ENCODE results near the gene SYNGR1.
"Not testable (repeated sequence)": the region's sequence is repeated elsewhere in the genome, so short reads cannot be mapped to it uniquely, and the experiment has no call there.

The SYNGR1 gene

GRCh38 chr22:39405346-39406085 lies 55.7 kb downstream of the SYNGR1 start:
- peak in 1 of 3 experiments; percentile 37 for DNase-seq (ENCODE audit: low read depth in 3 of 3)

DNA sequence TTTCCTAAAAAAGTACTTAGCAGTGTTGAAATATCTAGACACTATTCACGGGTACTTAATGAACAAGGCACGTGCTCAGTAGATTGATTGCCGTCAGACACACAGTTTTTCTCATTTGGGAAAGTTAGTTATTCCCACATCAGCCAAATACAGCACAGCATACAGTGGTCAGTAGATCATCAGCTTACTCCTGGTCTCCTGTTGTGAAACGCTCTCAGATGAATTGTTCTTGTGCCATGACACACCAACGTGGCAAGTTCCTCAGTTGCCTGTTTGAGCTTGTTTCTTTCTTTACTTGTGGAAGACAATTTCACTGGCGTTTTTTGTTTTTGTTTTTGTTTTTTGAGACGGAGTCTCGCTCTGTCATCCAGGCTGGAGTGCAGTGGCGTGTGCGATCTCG lies 58.4 kb downstream of the SYNGR1 start:
- no peak for DNase-seq (ENCODE audit: low read depth in 3 of 3)

GRCh38 chr22:39408807-39409206 lies 59.0 kb downstream of the SYNGR1 start:
- DNase-seq (ENCODE audit: low read depth in 3 of 3): no peak

DNA sequence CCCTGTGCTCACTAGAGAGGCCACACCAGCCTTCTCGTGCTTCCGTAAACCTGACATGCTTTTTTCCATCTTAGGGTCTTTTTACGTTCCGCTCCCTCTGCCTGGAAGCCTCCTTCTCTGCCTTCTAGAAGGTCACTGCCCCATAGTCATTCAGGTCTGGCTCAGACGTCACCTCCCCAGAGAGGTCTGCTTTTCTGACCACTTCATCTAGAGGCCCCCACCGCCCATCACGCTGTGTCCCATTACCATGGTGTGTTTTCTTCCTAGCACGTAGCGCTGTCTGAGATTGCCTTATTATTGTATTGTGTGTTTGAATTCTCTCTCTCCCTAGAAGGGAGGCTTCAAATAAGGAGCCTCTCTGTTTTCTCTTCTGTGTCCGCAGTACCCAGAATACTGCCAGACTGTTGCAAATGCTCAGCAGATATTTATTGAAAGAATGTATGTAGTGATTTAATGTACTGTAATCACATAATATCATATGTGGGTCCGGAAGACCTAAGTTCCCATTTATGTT lies 59.8 kb downstream of the SYNGR1 start:
- no peak for DNase-seq (ENCODE audit: low read depth in 3 of 3)

DNA sequence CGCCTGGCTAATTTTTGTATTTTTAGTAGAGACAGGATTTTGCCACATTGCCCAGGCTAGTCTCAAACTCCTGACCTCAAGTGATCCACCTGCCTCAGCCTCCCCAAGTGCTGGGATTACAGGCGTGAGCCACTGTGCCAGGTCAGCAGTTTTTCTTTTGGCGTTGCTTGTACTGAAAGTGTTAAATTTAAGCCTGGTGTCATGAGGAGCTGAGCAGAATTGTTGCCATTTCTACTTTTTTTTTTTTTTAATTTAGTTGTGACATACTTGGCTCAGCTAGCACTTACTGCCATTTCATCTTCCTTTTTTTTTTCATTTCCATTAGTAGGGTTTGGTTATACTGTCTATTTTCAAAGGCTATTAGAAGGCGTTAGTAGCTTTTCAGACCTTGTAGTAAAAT lies 60.5 kb downstream of the SYNGR1 start:
- no peak for DNase-seq (ENCODE audit: low read depth in 3 of 3)

- not testable (repeated sequence) for DNase-seq (ENCODE audit: low read depth in 3 of 3)
Measured at GRCh38 chr22:39411828-39412365, 62.1 kb downstream of the SYNGR1 start.

GRCh38 chr22:39413204-39413603 lies 63.4 kb downstream of the SYNGR1 start:
- not testable (repeated sequence) for DNase-seq (ENCODE audit: low read depth in 3 of 3)

DNA sequence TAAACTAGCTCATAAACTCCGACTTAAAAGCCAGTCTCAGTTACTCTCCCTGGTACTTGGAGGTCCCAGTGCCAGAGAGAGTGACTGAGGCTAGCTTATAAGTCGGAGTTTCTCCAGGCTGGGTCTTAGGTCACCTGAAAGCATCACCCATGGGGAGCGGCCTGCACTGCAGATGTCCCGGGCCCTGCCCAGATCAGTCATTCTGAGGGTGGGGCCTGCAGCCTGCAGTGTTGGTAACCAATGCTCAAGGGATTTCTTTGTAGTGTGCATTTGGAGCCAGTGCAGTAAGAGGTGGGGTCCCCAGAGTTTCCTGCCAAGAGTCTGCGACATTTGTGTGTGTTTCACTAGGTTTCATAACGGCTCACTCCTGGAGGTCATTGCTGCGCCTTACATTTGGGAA lies 64.6 kb downstream of the SYNGR1 start:
- no peak for DNase-seq (ENCODE audit: low read depth in 3 of 3)

DNA sequence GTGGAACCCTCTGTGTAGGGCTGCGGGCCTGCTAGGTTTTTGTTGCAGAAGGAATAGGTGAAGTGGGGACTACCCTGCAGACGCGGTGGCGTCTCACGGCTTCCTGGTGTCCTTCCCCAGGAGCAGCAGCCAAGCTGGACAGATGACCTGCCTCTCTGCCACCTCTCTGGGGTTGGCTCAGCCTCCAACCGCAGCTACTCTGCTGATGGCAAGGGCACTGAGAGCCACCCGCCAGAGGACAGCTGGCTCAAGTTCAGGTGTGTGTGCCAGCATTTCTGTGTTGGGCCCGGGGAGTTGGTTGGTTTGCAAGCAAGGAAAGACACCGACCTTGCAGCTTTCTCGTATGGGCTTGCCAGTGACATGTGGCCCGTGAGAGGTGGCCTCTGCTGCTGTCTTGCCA lies 65.1 kb downstream of the SYNGR1 start:
- no peak for DNase-seq (ENCODE audit: low read depth in 3 of 3)

DNA sequence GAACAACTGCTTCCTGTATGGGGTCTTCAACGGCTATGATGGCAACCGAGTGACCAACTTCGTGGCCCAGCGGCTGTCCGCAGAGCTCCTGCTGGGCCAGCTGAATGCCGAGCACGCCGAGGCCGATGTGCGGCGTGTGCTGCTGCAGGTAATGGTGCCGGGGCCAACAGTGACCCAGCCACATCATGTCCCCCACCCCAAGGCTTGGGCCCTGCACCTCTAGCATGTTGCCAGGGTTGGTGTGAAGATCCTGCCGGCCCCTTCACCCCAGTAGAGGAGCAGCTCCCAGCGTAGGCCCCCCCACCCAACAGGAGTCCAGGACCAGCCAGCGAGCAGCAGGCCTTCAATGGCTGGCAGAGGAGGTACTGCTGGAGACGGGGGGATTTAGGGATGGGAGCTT lies 65.7 kb downstream of the SYNGR1 start:
- DNase-seq (ENCODE audit: low read depth in 3 of 3): no peak

- DNase-seq (ENCODE audit: low read depth in 3 of 3): no peak
Measured at GRCh38 chr22:39416319-39416718, 66.5 kb downstream of the SYNGR1 start.

DNA sequence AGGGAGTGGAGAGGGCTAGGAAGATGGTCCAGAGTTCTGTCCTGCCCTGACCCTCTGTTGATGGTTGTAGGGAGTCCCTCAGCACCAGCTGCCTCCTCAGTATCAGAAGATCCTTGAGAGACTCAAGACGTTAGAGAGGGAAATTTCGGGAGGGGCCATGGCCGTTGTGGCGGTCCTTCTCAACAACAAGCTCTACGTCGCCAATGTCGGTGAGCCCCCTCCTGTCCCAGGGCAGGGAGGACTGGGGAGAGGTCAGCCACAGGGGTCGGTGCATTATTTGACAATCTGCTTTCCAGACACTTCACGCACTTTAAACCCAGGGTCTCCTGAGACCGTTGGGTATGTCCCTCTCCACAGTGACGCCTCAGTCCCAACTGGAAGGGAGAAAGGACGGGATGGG lies 67.8 kb downstream of the SYNGR1 start:
- DNase-seq (ENCODE audit: low read depth in 3 of 3): no peak

- no peak for DNase-seq (ENCODE audit: low read depth in 3 of 3)
Measured at GRCh38 chr22:39418696-39419095, 68.9 kb downstream of the SYNGR1 start.

GRCh38 chr22:39419096-39419495 lies 69.3 kb downstream of the SYNGR1 start:
- no peak for DNase-seq (ENCODE audit: low read depth in 3 of 3)

DNA sequence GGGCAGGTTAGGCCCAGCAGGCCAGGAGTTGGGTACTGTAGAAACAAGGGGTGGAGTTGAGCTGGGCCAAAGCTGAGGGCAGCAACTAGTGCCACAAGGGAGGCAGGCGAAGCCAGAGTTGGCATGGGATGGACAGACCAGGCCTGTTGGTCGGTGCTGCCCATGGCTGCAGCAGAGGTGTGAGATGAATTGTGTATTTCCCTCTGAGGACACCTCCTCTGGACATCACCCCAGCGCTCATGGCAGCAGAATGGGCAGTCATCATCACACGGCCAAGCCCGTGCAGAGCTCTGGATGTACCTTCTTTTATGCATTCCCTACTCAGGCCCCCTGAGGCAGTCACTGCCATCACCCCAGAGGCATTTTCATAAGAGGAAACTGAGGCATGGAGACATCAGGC lies 70.1 kb downstream of the SYNGR1 start:
- DNase-seq (ENCODE audit: low read depth in 3 of 3): no peak

GRCh38 chr22:39421691-39422090 lies 71.9 kb downstream of the SYNGR1 start:
- no peak for DNase-seq (ENCODE audit: low read depth in 3 of 3)

DNA sequence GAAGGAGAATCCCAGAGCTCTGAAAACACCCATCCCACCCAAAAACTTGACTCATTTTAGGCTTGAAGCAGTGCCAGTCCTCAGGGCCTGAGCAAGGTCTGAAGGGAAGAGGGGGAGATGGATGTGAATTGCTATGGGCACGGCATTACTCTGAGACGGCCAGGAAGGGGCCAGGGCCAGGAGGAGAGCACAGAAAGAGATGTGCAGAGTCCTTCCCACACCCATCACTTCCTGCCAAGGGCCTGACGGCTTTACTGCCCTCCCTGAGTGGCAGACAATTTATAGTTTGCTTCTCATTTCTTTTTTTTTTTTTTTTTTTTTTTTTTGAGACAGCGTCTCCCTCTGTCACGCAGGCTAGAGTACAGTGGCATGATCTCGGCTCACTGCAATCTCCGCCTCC lies 72.3 kb downstream of the SYNGR1 start:
- DNase-seq (ENCODE audit: low read depth in 3 of 3): no peak

GRCh38 chr22:39422721-39423120 lies 72.9 kb downstream of the SYNGR1 start:
- DNase-seq (ENCODE audit: low read depth in 3 of 3): no peak

DNA sequence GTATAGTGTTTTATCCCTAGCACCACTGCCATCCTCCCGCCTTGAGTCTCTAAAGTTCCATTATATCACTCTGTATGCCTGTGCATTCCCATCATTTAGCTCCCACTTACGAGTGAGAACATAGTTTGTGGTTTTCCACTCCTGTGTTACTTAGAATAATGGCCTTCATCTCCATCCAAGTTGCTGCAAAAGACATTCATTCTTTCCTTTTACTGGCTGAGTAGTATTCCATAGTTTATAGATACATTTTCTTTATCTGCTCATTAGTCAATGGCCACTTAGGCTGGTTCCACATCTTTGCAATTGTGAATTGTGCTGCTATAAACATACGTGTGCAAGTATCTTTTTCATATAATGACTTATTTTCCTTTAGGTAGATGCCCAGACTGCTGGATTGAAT lies 74.2 kb downstream of the SYNGR1 start:
- DNase-seq (ENCODE audit: low read depth in 3 of 3): no peak

DNA sequence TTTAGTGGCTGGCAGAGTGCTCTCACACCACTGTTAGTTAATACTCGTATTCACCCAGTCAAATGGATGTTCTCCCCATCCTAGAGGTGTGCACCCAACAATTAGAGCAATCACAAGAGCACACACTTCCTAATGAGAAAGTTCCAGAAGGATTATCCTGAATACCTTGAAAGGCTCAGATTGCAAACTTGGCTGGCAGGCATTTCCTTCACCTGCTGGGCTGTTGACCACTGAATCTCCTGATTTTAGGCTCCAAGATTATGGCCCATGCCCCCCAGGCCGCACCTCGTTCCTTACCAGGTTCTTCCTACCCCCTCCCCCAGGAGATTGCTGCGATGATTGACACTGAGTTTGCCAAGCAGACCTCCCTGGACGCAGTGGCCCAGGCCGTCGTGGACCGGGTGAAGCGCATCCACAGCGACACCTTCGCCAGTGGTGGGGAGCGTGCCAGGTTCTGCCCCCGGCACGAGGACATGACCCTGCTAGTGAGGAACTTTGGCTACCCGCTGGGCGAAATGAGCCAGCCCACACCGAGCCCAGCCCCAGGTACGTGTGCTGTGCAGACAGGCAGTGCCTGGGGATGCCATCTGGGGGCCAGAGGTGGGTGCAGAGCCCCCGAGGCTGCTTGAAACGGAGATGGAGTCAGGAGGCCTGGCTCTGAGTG lies 76.7 kb downstream of the SYNGR1 start:
- DNase-seq (ENCODE audit: low read depth in 3 of 3): no peak

DNA sequence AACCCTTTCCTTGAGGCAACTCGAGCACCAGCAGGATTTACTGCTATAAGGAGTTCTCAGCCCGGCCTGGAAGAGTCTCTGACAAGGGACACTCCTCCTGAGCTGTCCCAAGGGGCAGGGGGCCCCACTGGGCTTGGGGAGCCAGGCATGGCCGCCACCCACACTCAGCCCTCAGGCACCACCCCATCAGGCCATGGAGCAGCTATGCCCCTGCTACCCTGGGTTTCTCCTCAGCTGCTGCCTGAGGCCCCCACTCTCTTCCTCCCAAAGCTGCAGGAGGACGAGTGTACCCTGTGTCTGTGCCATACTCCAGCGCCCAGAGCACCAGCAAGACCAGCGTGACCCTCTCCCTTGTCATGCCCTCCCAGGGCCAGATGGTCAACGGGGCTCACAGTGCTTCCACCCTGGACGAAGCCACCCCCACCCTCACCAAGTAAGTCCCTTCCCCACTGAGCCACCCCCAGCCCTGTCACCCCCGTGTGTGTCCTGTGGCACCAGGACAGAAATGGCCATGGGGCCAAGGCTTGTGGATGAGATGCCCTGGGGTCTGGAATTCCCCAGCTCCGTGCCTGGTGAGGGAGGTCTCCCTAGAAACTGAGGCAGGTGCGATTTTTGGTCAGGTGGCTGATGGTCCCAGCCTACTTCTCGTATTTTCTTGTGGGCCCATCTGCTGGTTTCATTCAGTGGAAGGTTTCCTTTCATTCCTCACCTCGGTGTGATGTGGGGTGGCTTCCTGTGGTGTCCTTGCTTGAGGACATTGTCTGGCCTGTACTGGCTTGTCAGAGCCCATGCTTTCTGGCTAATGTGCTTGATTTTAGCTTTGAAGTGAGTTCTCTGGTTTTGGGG lies 78.2 kb downstream of the SYNGR1 start:
- DNase-seq (ENCODE audit: low read depth in 3 of 3): no peak

DNA sequence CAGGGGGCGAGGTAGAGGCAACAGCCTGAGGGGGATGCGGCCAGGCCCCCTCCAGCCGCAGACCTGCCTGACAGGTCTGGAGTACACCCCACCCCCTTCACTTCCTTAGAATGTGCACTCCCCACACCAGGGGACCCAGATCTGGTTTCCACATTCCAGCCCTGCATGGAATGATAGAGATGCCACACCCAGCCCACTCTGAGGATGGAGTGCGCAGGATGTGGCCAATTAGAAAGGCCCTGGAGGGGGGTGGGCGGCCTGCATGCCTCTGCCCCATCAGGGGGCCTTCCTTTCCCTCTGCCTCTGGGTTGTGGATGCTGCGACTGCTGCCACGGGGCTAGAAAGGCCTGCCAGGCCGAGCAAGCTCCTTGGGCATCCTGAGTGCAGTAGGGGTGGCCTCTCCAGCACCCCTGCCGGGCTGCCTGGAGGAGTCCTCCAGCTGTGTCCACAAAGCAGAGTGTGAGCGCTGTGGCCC lies 78.8 kb downstream of the SYNGR1 start:
- no peak for DNase-seq (ENCODE audit: low read depth in 3 of 3)
